HL-60 (cell line): Measurements from ENCODE around the gene ACTN4.

ENCODE experiments used
- CTCF ChIP-seq: IDR thresholded peaks from one replicate; pipeline ENCODE4 v1.5.1; 2011; ENCODE audit warnings: low read length, control low read depth, inconsistent platforms; ENCODE audit not compliant: insufficient read depth
- GABPA ChIP-seq: IDR thresholded peaks from 2 replicates; pipeline ENCODE4 v1.6.1; 2012; ENCODE audit warnings: low read depth
- POLR2AphosphoS5 ChIP-seq: IDR thresholded peaks from 2 replicates; pipeline ENCODE4 v1.6.1; 2012; ENCODE audit warnings: low read depth
- REST ChIP-seq: IDR thresholded peaks from 2 replicates; pipeline ENCODE4 v1.6.1; 2012; ENCODE audit warnings: low read depth; ENCODE audit not compliant: insufficient replicate concordance

GRCh38 chr19:38663957-38664502, 16.6 kb downstream of the ACTN4 start:
- TF ChIP-seq GABPA = peak; percentile 60
- TF ChIP-seq CTCF = no peak
- 0 out of 2 replicates have a peak, but pooled peaks have one; percentile 8 for TF ChIP-seq POLR2AphosphoS5
- no peak for TF ChIP-seq REST
